Neural progenitor cell (in vitro differentiated cells): ENCODE data around the gene DPH5.

ENCODE experiments used
- CTCF ChIP-seq: fragments of 200-600 bp; sonication (generic); IDR thresholded peaks from 2 replicates; pipeline ENCODE4 v1.5.1; 2017; ENCODE audit warnings: antibody characterized with exemption, mild to moderate bottlenecking
- EZH2 ChIP-seq: fragments of 200-600 bp; sonication (generic); IDR thresholded peaks from 2 replicates; pipeline ENCODE4 v1.6.1; 2017; ENCODE audit warnings: antibody characterized with exemption, mild to moderate bottlenecking, moderate library complexity

- TF ChIP-seq CTCF (no peak), EZH2 (no peak)
These were observed 34.5 kb upstream of the DPH5 start for GRCh38 chr1:101059945-101060542.
